GM12801 (cell line): ENCODE results near the gene TMEM243.

ENCODE experiments used
- CTCF ChIP-seq: IDR thresholded peaks from one replicate; pipeline ENCODE4 v1.5.1; 2011; ENCODE audit warnings: control low read depth; ENCODE audit not compliant: insufficient read length; ENCODE audit errors: extremely low read depth

TMEM243 gene

DNA sequence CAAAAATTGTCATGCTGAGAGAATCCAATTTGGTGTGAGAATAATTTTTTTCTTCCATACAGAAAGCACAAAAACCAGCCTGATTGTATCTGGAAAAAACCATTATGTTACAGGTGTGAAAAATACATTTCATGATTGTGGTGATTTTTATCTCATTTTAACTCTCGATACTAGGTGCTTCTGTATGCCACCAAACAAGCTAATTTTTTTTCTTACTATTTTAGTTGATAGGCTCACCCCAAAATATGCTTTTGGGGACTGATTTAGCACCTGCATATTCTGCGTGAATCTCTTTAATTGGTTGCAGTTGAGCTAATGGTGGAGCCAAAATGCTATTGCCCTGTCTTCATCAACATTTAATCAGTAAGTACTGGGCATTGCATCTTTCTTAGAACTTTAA is 65.4 kb downstream of the TMEM243 start:
- TF ChIP-seq CTCF, result no peak

GRCh38 chr7:87152897-87153641 is 66.5 kb downstream of the TMEM243 start:
- TF ChIP-seq CTCF, result no peak

DNA sequence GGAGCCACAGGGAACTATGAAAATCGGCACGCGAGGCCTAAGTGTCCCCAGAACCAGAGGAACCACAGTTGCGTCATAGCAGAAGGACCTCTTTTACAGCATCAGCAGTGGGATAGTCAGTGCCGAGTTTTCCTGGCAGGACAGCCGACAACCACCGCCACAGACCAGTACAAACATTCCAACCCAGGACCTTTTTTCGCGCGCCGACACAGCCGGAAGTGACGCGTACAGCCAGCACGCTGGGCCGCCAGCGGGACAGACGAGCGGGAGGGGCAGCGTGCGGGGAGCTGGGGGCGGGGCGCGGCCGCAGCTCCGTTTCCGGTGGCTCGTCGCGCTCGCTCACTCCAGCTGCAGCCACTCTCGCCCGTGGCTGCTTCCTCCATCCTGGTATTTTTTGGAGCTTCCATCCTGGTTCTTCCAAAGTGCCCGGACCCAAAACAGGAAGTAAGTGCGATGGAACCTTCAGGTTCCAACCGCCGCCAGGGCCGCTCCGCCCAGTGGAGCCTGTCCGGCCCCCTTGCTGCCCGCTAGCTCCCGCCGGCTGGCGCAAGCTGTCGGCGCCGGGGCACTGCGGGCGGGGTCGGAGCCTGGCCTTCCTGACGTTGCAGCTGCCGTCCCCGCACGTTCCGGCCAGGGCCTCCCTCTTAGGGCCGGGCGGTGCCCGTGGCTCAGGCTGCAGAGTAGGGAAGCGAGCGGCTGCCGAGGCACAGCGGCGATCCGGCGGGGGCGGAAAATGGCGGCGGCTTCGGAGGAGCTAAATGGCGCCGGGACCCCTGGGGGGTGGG is 67.2 kb downstream of the TMEM243 start, which contains the start of gene DMTF1:
Gene DMTF1 (plus strand): TSS at position 342 of the 785 bp plus-strand sequence. CDS start 12,489 bp downstream, outside the sequence.
- TF ChIP-seq CTCF, result no peak

DNA sequence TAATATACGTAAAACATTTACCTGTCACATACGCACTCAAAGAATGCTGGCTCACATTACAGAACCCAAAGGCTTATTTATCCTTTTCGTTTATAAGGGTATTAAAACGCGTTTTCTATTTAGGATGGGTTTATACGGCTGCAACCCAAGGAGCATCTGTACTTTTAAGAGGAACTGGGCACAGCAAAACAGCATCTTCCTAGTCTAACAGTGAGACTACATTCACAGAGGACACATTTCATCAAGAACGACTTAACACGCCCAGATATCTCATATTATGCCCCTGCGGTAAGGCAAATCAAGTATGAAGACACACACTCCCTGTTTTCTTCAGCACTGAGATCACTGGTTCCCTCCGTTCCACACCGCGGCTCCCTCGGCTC is 67.8 kb downstream of the TMEM243 start:
- no peak for TF ChIP-seq CTCF

DNA sequence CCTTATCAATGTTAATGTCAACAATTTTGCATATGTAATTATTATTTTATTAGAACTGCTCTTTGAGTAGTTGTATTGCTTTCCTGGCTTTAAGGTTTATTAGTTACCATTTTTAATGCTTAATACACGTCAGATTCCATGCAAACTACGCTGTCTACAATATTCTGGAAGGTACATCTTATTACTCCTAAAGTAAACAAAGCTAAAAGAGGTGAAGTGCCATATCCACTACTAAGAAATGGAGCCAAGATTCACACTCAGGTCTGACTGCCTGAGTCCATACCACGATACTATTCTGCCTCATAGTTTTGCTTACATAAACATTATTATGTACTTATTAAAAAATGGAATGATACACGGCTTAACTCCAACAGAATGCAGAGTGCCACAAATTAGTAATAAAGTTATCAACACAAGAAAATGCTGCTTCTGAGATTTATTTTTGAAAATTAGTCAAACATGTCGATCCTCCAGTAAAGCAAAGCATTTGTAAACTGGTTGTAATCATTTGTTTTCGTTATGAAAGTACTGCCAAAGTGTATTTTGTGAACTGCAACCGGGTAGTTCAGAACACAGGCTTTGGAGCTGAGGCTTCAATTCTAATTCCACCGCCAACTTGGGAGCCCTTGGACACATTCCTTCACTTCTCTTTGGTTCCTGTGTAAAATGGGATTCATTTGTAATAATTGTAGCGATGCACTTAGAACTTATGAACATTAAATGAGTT is 68.4 kb downstream of the TMEM243 start:
- TF ChIP-seq CTCF, result no peak

DNA sequence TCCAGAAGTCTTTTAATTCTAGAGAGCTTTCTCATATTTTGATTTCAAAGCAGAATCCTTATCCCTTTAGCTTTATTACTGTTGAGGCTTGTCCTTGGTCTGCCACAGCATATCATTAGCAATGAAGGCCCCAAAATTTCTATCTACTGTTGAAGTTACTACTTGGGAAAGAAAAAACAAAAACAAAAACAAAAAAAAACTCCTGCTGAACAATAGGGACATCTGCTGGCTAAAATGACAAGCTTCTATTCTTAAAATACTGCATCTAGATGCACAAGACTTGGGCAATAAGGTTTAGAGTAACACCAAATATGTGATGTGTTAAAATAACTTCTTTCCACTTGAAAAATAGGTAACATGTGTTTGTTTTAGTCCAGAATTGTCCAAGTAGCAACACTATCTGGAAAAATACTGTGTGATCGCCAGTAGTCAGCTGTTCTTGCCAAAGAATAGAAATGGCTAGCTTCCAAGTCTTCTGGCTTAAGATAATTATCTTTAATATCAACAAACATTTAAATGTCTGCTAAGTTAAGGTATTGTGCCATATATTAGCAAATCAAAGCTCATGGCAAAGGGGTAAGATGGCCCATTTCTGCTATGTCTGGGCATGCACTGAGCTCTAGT is 71.1 kb downstream of the TMEM243 start:
- TF ChIP-seq CTCF, result no peak

DNA sequence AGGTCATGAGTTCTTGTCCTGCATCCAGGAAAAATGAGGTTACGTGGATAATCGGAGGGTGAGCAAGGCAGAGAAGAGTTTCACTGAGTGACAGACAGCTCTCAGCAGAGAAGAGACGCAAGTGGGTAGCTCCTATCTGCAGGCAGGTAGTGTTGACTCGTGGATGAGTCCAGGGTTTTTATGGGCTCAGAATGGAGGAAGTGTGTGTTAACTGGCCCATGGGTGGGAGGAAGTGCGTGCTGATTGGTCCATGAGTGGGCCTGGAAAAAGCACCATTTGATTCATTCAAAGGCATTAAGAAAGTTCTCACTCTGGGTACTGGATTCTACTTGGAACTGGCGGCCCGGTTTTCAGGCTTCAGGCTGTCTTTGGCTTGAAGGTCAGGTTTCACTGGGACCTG is 72.0 kb downstream of the TMEM243 start:
- no peak for TF ChIP-seq CTCF
